Renal pelvis (tissue), 4 donors: ENCODE measurements around the gene MAN2A1. TPM values are rescaled to one million over a fixed set of nuclear protein-coding genes. Genes with fewer than 3 reads are reported as not detected.
"Not testable (repeated sequence)": the region's sequence is repeated elsewhere in the genome, so short reads cannot be mapped to it uniquely, and the experiment has no call there.

Experiments used
- DNase-seq: peaks from one replicate; pipeline ENCODE4 v3.0.0-alpha.2; 2013
- polyA plus RNA-seq, 3 donors: library from polyadenylated mRNA; unstranded; fragments of 120-200 nt; gene quantifications; one replicate each; pipeline ENCODE4 v1.2.1, GENCODE V29; 2013; ENCODE audit not compliant: insufficient read length in 3 of 3

Gene MAN2A1
- polyA plus RNA-seq, 3 donors = 55.8 to 72.6 (median 70.5) TPM

- no peak for DNase-seq
These were observed 172.6 kb downstream of the MAN2A1 start for GRCh38 chr5:109862301-109862700.

DNA sequence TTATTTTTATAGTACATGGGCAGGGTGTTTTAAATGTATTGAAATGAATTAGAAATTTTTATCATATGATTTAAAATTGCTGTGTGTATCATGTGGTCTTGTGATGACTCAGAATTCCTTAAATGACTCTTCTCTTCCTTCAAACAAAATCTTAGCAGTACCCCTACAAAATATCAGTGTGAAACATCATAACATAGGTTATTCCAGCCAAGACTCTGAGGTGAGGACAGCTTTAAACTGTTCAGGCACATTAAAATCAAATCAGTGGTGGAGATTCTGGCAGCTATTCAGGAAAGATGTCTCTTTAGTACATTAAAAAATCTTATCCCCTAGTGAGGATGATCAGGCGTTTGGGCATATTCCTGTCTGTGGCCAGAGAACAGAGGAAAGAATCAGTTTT is 174.0 kb downstream of the MAN2A1 start:
- DNase-seq = no peak

GRCh38 chr5:109865637-109866036 is 175.9 kb downstream of the MAN2A1 start:
- DNase-seq = no peak

DNA sequence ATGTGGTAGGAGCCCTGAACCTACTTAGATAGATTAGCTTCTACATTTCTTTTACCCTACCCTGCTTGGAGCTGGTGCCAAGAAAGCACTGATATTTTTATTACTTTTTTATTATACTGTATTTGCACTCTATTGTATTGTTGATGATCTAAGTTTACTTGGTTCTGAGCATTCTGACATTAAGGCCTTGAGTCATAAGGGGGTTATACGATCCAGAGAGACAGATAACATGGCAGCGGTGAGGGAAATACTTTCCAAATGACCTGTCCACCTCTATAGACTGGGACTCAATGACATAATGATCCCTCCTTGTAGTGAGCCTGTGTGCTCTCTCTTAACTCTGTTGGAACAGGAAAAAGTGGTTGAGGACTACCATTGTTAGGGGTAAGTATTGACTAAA is 176.3 kb downstream of the MAN2A1 start:
- no peak for DNase-seq

- no peak for DNase-seq
These were observed 179.0 kb downstream of the MAN2A1 start for GRCh38 chr5:109868737-109869136.

GRCh38 chr5:109873687-109874086 is 184.0 kb downstream of the MAN2A1 start:
- DNase-seq = no peak

DNA sequence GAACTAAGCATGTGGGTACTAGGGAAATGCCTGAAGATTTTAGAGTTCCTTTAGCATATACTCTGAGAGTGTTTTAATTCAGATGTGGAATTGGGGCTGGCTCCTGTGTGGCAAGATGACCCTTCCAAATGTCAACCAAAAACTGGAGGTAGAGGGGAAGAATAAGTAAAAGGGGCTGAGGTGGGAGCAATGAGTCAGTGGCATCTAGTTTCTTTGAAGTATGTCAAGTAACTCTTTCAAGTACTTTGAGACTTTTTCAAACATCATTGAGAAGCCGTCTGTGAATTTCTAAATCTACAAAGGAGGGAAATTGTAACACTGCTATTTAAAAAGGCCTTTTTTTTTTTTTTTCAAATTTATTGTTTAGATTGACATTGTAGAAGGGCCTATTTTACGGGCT is 184.4 kb downstream of the MAN2A1 start:
- no peak for DNase-seq

DNA sequence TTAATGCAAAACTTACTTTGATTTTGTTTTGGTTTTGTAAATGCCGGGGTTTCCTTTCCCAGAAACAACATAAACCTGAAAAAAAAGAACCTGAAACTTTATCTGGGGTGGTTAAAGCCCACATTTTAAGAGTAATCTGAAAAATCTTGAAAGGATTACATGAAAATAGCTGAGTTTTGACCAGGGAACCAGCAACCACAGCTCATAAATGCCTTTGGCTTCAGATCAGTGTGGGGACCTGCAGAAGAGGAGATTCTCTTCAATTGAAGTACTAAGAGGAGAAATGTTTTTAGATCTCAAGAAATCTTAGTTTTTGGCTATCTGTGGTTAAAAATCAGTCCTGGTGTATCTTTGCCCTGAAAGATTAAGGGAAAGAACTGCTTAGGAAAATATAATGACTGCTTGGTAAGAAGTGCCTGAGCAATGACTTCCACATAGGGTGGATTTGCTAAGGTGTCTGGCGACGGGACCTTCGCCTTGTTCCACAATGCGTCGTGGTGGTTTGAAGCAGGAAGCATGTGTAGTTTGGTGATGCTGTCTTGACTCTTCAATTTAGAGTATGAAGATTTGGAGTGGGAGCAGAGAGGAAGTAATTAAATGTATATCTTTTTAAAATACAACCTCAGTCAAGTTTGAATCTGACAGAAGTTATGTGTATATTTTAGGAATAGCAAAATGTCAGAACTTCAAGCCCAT is 186.5 kb downstream of the MAN2A1 start:
- no peak for DNase-seq

DNA sequence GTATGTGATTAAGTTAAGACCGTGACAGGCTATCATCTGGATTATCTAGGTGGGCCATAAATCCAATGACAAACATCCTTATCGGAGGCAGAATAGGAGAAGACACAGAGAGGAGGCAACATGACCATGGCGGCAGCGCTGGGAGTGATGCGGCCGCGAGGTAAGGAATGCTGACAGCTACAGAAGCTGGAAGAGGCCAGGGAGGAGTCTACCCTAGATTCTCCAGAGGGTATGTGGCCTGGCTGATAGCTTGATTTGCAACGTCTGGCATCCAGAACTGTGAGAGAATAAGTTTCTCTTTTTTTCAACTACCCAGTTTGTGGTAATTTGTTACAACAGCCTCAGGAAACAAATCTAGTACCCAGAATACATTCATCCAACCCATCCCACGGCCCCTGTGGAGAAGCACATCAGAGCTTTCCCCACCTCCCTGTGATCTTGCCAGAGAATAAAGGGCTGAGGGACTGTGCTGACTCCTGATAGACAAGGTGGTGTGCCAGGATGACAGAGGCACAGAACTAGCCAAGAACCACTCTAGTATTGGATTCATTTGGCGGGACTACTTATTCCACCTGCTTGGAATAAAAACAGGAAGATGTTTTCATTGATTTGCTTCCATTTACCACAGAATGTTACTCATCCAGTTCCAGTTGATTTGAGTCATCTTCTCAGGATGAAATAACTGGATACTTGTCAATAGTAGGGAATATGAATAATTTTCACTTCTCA is 187.4 kb downstream of the MAN2A1 start:
- no peak for DNase-seq

- DNase-seq = no peak
These were observed 187.9 kb downstream of the MAN2A1 start for GRCh38 chr5:109877670-109878045.

DNA sequence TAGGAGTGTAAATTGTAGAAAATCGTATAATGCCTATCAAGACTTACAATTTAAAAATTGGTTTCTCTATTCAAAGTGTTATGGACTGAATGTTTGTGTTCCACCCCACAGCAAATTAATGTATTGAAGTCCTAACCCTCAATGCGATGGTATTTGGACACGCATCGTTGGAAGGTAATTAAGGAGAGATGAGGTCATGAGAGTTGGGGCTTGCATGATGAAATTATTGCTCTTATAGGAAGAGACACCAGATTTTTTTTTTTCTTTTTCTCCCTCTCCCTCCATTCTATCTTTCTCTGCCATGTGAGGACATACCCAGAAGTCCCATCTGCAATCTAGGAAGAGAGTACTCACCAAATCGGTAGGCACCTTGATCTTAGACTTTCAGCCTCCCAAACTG is 189.2 kb downstream of the MAN2A1 start:
- no peak for DNase-seq

DNA sequence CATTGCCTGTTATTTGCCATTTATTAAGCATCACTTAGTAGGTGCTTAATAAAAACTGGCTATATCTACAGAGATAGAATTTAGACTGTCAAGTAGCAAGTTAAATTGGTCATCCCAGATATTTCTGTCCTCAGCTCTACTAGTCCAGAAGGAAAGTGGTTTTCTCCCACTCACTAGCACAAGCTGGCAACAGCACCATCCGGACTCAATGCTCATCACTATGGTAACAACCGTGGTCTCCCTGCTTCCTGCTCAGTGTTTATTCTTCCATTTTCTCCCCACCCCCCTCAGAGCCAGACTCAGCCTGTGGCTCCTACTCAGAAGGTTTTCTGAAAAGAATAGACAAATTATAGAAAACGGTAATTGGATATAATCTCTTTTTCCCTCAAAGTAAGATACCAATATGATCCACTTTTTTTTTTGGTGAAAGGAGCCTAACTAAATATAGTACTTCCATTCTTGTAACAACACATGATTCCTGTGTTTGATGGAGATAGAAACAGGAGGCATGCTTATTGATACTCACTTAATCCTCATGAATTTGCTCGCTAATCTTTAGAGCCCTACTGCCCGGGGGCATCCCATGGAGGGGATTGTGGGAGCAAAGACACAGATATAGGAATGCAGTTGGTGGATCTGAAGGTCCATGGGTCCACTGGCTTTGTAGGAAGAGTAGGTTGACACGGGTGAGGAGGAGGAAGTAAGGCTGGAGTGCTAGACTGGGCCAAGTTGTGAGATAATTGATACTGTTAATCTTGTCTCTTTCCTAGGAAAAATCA is 191.4 kb downstream of the MAN2A1 start:
- no peak for DNase-seq

DNA sequence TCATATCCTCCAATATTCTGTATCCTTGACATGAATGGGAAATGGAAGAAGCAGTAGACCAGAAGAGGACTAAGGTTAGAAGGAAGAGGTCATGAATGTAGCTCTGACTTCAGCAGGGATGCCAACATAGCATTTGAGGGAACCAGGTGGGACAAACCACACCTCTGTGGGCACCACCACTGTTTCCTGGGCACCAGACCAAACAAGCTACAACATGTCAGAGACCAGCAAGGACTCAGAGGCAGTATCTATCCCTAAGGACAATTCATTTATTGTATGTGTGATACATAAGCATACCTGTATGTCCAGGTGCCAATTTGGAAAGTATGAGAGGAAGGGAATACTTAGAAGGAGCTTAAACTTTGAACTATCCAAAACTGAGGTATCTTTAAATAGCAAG is 192.8 kb downstream of the MAN2A1 start:
- DNase-seq = no peak

DNA sequence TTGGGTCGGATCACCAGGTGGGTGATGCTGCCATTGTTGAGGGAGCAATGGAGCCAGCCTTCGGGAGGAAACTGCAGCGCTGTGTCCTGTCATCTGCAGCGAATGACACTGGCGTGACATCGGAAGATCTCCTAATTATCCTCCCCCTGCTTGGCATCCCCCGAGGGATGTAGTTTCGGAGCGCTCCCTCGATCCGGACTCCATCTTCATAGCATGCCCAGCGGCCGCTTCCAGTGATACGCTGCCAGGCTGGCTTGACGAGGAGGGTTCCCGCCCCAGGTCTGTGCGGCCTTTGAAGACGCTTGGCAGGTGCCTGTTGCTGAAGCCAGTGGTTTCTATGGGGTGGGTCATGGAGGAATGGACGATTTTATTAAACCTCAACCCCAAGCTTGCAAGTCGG is 194.9 kb downstream of the MAN2A1 start:
- DNase-seq = no peak

DNA sequence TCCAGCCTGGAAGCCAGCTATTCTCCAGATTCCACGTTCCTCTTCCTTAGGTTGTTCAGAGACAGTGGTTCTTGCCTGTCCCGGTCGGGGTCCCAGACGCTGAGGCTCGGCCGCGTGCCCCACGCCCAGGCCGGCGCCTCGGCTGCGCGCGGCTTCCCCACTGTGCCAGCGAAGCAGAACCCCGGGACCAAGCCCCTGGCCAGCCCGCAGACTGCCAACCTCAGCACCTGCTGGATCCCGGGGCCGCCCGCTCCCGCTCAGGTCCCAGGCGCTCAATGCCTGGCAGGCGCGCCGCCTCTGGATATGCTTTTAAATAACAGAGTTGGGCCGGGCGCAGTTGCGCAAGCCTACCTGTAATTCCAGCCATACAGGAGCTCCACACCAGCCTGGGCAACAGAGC is 195.5 kb downstream of the MAN2A1 start:
- no peak for DNase-seq

DNA sequence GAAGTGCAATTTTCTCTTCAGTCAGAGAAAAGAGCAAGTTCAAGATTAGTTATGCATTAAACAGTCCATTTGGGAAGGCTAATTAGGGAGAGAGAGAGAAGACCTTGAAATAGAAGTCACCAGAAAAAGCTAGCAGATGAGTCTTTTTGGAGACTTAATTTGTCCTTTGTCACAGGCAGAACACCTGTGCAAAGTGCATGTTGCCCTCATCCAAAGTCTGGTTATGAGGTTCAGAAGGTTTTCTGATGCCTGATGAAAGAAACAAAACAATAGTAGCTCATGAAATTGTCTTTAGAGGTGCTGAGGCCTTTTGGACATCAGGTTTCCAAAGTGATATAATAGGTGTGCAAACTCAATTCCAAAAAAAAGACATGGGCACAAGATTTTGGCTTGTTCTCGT is 199.3 kb downstream of the MAN2A1 start:
- DNase-seq = no peak

- DNase-seq = not testable (repeated sequence)
These were observed 203.5 kb downstream of the MAN2A1 start for GRCh38 chr5:109893271-109893670.

DNA sequence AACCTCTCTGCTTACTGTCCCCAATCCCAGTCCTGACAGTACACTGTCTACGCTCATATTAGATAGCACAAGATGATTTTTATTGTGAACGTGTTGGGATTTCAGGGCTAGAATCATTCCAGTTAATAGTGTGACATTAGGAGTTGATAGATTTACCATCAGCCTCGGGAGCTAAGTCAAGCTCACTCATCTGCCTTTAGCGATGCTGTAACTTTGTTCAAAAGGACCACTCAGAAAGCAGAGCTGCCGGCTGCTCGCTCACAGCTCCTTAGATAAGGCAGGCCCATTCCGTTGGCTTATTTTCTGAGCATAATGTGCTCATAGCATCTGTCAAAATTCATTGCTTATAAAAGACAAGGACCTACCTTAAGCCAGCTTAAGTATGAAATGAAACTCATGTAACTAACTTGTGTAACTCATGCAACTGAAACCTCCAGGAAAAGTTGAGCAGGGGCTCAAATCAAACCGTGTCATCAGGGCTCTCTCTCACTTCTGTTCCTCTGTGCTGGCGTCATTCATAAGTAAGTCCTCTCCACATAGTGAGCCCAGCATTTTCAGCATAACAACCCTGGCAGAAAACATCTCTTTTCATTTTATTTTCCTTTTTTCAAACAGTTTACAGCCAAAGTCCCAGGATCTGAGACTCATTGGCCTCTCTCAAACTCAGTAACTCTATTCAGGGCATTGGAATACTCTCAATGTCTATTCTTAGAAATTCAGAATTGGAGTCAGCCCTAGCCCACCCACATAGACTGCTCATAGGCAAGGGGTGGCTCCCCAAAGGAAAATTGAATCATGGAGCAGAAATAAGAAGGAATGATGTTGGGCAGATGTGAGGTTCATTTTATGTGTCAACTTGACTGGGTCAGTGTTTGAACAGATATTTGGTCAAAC is 208.8 kb downstream of the MAN2A1 start:
- no peak for DNase-seq

DNA sequence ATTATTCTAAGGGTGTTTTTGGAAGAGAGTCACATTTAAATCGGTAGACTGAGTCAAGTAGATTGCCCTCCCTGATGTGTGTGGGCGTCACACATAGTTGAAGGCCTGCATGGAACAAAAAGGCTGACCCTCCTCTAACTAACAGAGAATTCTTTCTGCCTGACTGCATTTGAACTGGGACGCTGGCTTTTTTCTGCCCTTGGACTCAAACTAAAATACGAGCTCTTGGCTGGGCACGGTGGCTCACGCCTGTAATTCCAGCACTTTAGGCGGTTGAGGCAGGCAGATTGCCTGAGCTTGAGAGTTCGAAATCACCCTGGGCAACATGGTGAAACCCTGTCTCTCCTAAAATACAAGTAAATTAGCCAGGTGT is 209.4 kb downstream of the MAN2A1 start:
- DNase-seq = no peak

DNA sequence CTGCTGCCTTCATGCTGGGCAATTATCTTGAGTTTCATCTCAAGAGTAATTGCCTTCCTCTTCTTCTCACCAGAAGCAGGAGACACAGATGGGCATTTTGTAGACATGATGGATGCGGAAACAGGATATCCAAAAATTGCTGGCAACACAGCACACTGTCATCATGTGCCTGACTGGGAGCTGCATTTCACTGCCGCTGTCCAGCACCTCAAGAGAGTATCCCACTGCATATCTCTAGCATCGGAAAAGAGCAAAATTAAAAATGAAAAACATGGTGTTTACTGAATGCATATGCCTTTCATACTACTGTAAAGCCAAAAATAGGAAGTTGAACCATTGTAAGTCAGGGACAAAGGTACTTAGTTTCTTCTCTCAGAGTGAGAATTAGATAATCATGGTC is 210.7 kb downstream of the MAN2A1 start:
- DNase-seq = no peak

- DNase-seq = no peak
These were observed 211.3 kb downstream of the MAN2A1 start for GRCh38 chr5:109900911-109901627.
